Upper lobe of left lung (tissue), 6 donors: Measurements from ENCODE around the gene SIRPA. TPM values are rescaled to one million over a fixed set of nuclear protein-coding genes. Genes with fewer than 3 reads are reported as not detected.

Experiments used
- ATAC-seq, 2 donors: fragments of 200-7000 bp; cut with Tn5 transposase; one replicate each; pipeline ENCODE4 v1.9.1; 2022; ENCODE audit warnings: mild to moderate bottlenecking in 2 of 2, moderate library complexity in 2 of 2; ENCODE audit not compliant: low FRiP score in 2 of 2
- DNase-seq, 2 donors: peaks; one replicate each; pipeline ENCODE4 v3.0.0-alpha.2; 2019 to 2020
- H3K27ac ChIP-seq, 4 donors: fragments of 200-600 bp; sonication (generic); one replicate each; pipeline ENCODE4 v1.5.1; 2016 to 2019
- H3K27me3 ChIP-seq, 4 donors: fragments of 200-600 bp; sonication (generic); one replicate each; pipeline ENCODE4 v1.5.1; 2017 to 2019
- H3K36me3 ChIP-seq, 4 donors: fragments of 200-600 bp; sonication (generic); one replicate each; pipeline ENCODE4 v1.5.1; 2016 to 2019
- H3K4me1 ChIP-seq, 4 donors: fragments of 200-600 bp; sonication (generic); one replicate each; pipeline ENCODE4 v1.5.1; 2018 to 2019
- H3K4me3 ChIP-seq, 4 donors: fragments of 200-600 bp; sonication (generic); one replicate each; pipeline ENCODE4 v1.5.1; 2017 to 2019; ENCODE audit warnings: mild to moderate bottlenecking in 2 of 4, moderate library complexity in 1 of 4
- H3K9me3 ChIP-seq, 4 donors: fragments of 200-600 bp; sonication (generic); one replicate each; pipeline ENCODE4 v1.5.1; 2018 to 2019
- CTCF ChIP-seq, 6 experiments: fragments of 450-650 bp in 4 of 6; fragments of 200-600 bp in 2 of 6; sonication (generic) in 2 of 6; IDR thresholded peaks; one replicate each; pipeline ENCODE4 v1.5.1; 2016 to 2019; ENCODE audit warnings: antibody characterized with exemption in 6 of 6
- EP300 ChIP-seq, 4 donors: sonication (generic); formaldehyde crosslinking; IDR thresholded peaks; one replicate each; pipeline ENCODE4 v1.5.1; 2017; ENCODE audit warnings: antibody characterized with exemption in 4 of 4, control low read depth in 2 of 4
- POLR2A ChIP-seq, 4 donors: fragments of 450-650 bp; IDR thresholded peaks; one replicate each; pipeline ENCODE4 v1.5.1; 2016 to 2017; ENCODE audit warnings: antibody characterized with exemption in 4 of 4, mild to moderate bottlenecking in 2 of 4
- POLR2AphosphoS5 ChIP-seq, 2 donors: sonication (generic); formaldehyde crosslinking; IDR thresholded peaks; one replicate each; pipeline ENCODE4 v1.5.1; 2017; ENCODE audit warnings: antibody characterized with exemption in 2 of 2
- WGBS, 2 donors: methylation state at CpG; one replicate each; pipeline ENCODE4 v1.1.5; 2017 to 2018; 5-methylcytosine and 5-hydroxymethylcytosine counted together
- total RNA-seq, 6 donors: library from RNA; depleted of rRNA in 4 of 6; stranded (reverse); fragments of >200 nt in 4 of 6; gene quantifications; one replicate each; pipeline versions ENCODE4 v1.1.0 to v1.2.1, GENCODE V29; 2016 to 2021
- donor health status: DM: no; HTN: no; CAD: no; lungs with moderate emphysema.
- donor health status: DM: no; HTN: yes; CAD: no; lungs with severe emphysema.

The SIRPA gene
- total RNA-seq, 6 donors from 2014 or later: 36.3 to 119 (median 60.4) TPM

DNA sequence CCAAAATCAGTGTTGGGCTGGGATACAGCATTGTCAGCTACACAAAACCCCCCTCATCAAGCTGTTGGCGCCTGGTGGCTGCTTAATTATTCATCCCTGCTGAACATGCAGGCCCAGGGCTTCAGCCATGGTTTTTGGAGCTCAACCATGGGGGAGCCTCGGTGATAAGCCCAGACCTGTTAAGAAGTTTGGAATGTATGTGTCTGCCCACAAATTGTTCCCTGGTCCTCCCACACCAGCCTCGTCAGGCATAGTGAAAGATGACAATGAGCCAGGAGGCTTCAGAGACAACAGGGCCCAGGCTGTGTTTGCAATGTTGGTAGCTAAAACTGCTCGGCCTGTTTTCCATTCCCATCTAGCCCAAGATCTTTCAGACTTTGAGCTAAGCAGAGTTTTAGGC is 34.8 kb upstream of the SIRPA start:
- H3K36me3 ChIP-seq: no peaks in the 10 kb centered on the region
- H3K27ac ChIP-seq: no peak overlapping the region
- H3K4me3 ChIP-seq: no peak overlapping the region
- ATAC-seq: no peak
- H3K4me1 ChIP-seq: no peaks in the 10 kb centered on the region
- 68 to 80% methylated on average over 2 to 4 of the region's 4 CpGs for WGBS, 2 donors
- DNase-seq: no peak
- H3K27me3 ChIP-seq: no peaks in the 10 kb centered on the region
- TF ChIP-seq POLR2AphosphoS5 (IDR thresholded peaks at IDR 0.05): no peak
- no peak for TF ChIP-seq POLR2A (IDR thresholded peaks at IDR 0.05)
- TF ChIP-seq CTCF (IDR thresholded peaks at IDR 0.05): no peak
- no peak for TF ChIP-seq EP300 (IDR thresholded peaks at IDR 0.05)
- H3K9me3 ChIP-seq: no peaks in the 10 kb centered on the region

- no peaks in the 10 kb centered on the region for H3K36me3 ChIP-seq
- H3K9me3 ChIP-seq: no peaks in the 10 kb centered on the region
- ATAC-seq (no peak), DNase-seq (no peak)
- H3K4me3 ChIP-seq: no peak overlapping the region
- H3K27ac ChIP-seq: no peak overlapping the region
- H3K27me3 ChIP-seq: no peaks in the 10 kb centered on the region
- no peaks in the 10 kb centered on the region for H3K4me1 ChIP-seq
- TF ChIP-seq CTCF (IDR thresholded peaks at IDR 0.05) (no peak), POLR2A (IDR thresholded peaks at IDR 0.05) (no peak)
- 30 to 48% methylated on average over 13 of the region's 13 CpGs for WGBS, 2 donors
Measured at GRCh38 chr20:1861347-1861976, 33.7 kb upstream of the SIRPA start.

- Histone ChIP-seq H3K27ac (no peak overlapping the region), H3K4me3 (no peak overlapping the region), H3K27me3 (no peaks in the 10 kb centered on the region), H3K36me3 (no peaks in the 10 kb centered on the region), H3K9me3 (no peaks in the 10 kb centered on the region), H3K4me1 (no peaks in the 10 kb centered on the region)
- ATAC-seq (no peak), DNase-seq (no peak)
- no peak for TF ChIP-seq CTCF (IDR thresholded peaks at IDR 0.05)
- WGBS, 2 donors: 68 to 76% methylated on average over 8 of the region's 8 CpGs
Measured at GRCh38 chr20:1861996-1862662, 33.1 kb upstream of the SIRPA start.

DNA sequence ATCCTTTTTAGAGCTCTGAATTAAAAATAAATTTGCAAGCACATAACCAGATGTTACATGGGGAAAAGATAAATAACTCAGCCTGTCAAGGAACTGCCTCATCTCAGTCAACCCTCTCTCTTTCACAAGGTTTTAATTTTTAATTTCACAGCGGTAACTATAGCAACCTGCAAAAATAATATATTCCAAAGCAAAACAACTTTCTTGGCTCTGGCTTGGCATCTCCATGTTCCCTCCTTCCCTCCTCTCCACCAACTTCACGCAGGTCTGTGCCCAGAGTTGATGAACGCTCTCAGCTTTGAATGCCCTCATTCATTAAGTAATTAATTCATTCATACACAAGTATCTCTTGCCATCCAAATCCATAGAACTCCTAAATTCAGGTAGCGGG is 32.5 kb upstream of the SIRPA start:
- no peak overlapping the region for H3K27ac ChIP-seq
- DNase-seq (no peak), ATAC-seq (no peak)
- 85 to 88% methylated on average over 4 of the region's 4 CpGs for WGBS, 2 donors
- no peaks in the 10 kb centered on the region for H3K9me3 ChIP-seq
- H3K36me3 ChIP-seq: no peaks in the 10 kb centered on the region
- no peak for TF ChIP-seq CTCF (IDR thresholded peaks at IDR 0.05)
- TF ChIP-seq POLR2A (IDR thresholded peaks at IDR 0.05): no peak
- TF ChIP-seq EP300 (IDR thresholded peaks at IDR 0.05): no peak
- TF ChIP-seq POLR2AphosphoS5 (IDR thresholded peaks at IDR 0.05): no peak
- no peaks in the 10 kb centered on the region for H3K27me3 ChIP-seq
- H3K4me1 ChIP-seq: no peaks in the 10 kb centered on the region
- H3K4me3 ChIP-seq: no peak overlapping the region

GRCh38 chr20:1863296-1863695 is 31.9 kb upstream of the SIRPA start:
- Histone ChIP-seq H3K36me3 (no peaks in the 10 kb centered on the region), H3K9me3 (no peaks in the 10 kb centered on the region), H3K27ac (no peak overlapping the region), H3K4me3 (no peak overlapping the region), H3K27me3 (no peaks in the 10 kb centered on the region), H3K4me1 (no peaks in the 10 kb centered on the region)
- no peak for DNase-seq
- whole genome bisulfite sequencing, 2 donors: 59 to 82% methylated on average over 1 of the region's 1 CpG
- TF ChIP-seq POLR2AphosphoS5 (IDR thresholded peaks at IDR 0.05) (no peak), POLR2A (IDR thresholded peaks at IDR 0.05) (no peak), EP300 (IDR thresholded peaks at IDR 0.05) (no peak), CTCF (IDR thresholded peaks at IDR 0.05) (no peak)
- no peak for ATAC-seq
